ENCODE measurements around the gene CERCAM.

CERCAM gene, protein sequence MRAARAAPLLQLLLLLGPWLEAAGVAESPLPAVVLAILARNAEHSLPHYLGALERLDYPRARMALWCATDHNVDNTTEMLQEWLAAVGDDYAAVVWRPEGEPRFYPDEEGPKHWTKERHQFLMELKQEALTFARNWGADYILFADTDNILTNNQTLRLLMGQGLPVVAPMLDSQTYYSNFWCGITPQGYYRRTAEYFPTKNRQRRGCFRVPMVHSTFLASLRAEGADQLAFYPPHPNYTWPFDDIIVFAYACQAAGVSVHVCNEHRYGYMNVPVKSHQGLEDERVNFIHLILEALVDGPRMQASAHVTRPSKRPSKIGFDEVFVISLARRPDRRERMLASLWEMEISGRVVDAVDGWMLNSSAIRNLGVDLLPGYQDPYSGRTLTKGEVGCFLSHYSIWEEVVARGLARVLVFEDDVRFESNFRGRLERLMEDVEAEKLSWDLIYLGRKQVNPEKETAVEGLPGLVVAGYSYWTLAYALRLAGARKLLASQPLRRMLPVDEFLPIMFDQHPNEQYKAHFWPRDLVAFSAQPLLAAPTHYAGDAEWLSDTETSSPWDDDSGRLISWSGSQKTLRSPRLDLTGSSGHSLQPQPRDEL

DNA sequence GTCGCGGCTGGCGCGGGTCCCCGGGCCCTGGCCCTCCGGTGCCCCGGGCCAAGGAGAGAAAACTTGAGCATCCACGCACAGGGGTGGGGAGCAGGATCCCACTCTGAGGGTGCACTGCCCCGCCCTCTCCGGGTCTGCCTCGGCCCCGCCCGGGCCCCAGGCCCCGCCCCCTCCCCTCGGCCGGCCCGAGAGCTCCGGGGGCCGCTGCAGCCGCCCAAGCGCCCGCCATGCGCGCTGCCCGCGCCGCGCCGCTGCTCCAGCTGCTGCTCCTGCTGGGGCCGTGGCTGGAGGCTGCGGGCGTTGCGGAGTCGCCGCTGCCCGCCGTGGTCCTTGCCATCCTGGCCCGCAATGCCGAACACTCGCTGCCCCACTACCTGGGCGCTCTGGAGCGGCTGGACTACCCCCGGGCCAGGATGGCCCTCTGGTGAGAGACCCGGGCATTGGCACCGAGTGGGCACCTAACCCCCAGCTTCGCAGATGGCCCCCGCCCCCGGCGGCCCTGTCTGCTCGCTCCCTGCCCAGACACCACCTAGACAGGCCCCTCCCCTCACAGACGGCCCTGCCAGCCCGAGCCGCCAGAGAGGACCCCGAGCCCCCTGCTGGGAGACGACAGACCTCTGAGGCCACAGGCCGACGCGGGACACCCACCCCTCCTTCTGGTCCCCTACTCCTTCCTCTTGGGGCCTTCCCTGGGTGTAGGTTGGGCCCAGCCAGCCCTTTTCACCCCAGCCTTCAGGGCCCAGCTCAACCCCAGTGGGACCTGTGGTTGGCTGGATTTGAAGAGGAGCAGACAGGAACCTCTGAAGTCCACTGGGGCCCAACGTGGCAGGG, at the start of gene CERCAM:
CERCAM (plus strand) TSS at position 207 of the 831 bp plus-strand sequence; CDS start at position 228, 21 bp downstream.
- DNase-seq (ENCODE audit: low spot score) (no peak), FAIRE-seq (no peak)

DNA sequence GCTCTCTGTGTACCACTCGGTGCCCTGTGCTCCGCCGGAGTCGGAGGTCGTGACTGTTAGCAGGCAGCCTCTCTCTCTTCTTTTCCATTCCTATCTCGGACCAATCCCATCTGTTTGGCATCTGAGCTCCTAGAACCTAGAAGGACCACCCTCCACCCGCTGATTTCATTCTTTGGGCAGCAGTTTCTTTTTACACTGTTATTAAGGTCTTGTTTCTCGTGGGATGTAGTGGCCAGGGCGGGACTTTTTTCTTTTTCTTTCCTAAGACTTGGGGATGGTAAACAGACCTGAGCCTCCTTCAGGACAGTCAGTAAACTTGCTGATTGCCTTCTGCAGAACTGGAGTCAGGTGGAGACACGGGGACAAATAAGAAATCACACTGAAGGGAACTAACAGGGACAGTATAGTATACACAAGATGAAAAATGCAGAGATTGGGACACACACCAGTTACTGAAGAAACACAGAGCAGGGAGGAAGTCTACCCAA, 49.0 kb upstream of the CERCAM start:
- FAIRE-seq, result no peak
- DNase-seq (ENCODE audit: low spot score), result no peak

DNA sequence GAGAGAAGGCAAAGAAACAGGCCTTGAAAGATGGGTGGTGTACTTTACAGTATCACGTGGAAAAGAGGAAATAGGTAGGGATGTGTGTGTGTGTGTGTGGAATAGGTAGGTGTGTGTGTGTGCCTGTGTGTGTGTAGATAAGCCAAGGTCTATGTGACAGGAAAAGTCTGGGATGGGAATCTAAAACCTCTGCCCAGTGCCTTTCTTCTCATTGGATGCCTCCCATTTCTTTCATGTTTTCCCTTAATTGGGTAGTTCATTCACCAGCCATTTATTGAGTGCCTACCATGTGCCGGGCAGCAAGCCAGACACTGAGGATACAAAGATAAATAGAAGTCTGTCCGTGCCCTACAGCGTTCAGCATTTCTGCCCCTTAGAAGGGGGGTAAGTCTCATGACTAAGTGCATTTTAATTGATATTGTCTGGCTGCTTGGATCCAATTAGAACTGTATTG, 48.4 kb upstream of the CERCAM start:
- no peak for FAIRE-seq
- DNase-seq (ENCODE audit: low spot score), result no peak

DNA sequence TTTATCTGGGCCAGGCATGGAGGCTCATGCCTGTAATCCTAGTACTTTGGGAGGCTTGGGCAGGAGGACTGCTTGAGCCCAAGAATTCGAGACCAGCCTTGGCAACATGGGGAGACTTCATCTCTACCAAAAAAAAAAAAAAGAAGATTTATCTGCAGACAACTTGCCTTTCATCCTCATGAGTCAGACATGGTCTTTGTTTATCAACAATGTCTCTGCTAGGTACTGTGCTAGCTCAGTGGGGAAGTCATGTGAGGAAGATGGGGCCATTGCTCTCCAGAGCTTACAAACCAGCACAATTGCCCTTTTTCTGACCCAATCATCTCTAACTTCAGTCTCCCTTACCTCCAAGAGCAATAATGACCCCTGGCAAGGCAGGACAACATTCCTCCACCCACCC, 47.9 kb upstream of the CERCAM start:
- DNase-seq (ENCODE audit: low spot score), result no peak
- FAIRE-seq, result no peak

DNA sequence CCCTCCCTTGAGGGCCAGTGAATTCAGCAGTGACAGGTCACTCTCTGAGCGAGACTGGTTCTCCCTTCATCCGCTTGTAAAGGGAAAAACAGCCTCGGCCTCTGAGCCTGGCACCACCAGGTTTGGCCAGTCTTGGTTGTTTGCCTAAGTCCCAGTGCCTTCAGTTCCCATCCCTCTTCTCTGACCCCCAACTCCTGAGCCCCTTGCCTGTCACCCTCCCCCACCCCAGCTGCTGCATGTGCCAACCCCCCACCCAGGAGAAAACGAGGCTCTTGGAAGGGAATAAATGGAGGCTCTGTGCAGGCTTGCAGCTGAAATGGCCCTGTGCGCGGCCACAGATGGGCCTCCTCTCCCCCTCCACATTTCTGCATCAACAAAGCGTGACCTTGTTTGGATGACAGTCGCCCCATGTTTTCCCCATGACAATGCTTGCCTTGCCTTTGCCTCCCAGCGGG, 46.4 kb upstream of the CERCAM start:
- FAIRE-seq (no peak), DNase-seq (ENCODE audit: low spot score) (no peak)

DNA sequence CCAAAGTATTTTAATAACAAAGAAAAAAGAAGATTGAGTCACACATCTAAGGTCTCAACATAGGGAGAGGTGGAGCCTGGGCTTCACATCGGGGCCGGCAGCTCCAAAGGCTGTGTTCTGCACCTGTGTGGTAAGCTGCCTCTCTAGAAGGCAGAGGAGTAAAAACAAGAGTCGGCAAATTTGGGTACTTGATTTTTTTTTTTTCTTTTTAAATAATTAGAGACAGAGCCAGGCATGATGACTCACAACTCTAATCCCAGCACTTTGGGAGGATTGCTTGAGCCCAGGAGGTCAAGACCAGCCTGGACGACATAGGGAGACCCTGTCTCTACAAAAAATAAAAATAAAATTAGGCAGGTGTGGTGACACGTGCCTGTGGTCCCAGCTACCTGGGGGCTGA, 44.8 kb upstream of the CERCAM start:
- no peak for DNase-seq (ENCODE audit: low spot score)
- no peak for FAIRE-seq

DNA sequence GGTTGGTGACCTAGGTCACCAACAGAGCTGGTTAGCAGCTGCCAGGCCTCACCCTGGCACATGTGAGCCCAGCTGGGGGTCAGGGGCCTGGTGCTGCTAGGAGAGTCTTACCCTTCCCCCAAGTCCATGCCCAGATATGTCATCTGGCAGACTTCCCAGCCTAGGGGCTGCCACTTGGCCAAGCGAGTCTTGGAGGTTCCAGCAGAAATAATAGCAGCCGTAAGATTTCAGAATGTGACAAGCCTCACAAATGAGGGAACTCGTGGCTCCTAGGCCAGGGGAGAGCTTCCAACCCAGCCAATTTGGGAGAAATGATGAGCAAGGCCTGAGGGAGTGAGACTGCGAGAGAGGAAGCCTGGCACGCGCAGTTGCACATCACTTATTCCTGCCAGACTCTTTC, 38.4 kb upstream of the CERCAM start:
- FAIRE-seq (no peak), DNase-seq (ENCODE audit: low spot score) (no peak)

DNA sequence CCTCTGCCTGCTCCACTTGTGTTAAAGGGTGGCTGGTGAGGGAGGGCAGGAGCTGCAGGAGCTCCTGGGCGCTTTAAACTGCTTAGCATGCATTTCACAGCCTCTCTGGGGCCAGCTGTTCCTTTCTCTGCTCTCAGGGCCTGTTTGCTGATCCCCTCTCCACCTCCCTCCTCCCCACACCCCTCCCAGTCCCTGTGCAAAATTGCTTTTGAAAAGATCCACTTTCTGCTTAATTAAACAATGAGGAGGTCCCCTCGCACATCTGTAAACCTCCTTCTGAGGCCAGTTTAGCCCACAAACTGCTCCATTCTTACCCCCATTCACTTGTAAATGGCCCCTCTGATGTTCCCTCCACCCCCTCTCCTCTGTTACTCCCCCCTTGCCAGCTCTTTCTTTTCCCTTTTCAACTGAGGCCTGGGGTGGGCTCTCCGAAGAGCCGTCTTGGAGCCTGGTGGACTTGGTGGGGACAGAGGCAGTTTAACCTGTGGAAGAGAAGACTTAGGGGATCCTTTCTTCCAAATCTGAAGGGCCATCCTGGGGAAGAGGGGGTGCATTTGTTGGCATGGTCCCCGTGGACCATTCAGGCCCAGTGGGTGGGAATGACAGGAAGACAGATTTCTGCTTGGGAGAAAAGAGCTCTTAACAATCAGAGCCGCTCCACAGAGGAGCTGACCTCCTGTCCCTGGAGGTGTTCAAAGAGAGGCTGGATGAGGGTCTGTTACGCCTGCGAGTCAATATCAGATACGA, 37.5 kb upstream of the CERCAM start:
- DNase-seq (ENCODE audit: low spot score), result no peak
- no peak for FAIRE-seq

DNA sequence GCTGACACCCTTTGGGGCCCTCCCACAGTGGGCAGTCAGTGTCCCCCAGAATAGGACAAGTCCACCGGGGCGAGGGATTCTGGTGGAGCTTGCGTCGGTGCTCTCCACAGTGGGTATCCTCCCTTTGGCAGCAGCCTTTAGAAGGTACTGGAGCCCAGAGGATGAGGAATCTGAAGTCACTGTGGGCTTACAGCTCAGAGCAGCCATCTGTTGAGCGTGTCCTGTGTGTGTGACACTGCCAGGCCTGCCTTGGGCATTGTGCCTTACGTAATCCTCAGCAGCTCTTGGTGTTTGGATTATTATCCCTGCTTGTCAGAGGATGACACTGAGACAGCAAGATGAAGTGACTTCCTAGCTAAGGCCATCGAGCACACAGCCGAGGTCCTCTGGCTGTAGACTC, 36.9 kb upstream of the CERCAM start:
- FAIRE-seq (no peak), DNase-seq (ENCODE audit: low spot score) (no peak)

DNA sequence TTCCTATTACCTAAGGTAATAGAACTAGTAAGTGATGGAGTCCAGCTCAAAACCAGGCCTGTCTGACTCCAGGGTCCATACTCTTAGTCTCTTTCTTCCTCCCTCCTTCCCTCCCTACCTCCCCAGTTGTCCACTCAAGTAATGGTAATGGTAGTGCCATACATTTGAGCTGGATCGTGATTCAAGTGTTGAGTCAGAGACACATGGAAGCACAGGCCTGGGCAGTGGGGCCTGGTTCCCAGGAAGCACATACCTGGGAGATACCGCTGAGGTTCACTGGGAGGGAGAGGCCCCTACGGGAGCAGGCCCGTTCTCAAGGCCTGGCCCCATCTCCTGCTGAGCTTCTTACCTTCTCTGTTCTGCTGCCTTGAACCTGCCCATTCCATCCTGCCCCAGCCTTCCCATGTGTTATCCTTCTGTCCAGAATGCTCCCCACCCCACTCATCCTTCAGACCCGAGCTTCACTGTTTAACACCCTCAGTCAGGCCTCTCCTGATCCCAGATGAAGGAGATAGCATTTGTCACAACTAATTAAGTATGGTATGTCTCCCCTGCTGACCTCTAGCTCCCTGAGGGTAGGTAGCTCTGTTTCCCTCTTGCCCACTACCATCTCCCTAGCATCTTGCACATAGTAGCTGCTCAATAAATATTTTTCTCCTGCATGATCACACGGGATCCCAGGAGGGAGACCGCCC, 35.7 kb upstream of the CERCAM start:
- DNase-seq (ENCODE audit: low spot score), result no peak
- FAIRE-seq, result no peak

DNA sequence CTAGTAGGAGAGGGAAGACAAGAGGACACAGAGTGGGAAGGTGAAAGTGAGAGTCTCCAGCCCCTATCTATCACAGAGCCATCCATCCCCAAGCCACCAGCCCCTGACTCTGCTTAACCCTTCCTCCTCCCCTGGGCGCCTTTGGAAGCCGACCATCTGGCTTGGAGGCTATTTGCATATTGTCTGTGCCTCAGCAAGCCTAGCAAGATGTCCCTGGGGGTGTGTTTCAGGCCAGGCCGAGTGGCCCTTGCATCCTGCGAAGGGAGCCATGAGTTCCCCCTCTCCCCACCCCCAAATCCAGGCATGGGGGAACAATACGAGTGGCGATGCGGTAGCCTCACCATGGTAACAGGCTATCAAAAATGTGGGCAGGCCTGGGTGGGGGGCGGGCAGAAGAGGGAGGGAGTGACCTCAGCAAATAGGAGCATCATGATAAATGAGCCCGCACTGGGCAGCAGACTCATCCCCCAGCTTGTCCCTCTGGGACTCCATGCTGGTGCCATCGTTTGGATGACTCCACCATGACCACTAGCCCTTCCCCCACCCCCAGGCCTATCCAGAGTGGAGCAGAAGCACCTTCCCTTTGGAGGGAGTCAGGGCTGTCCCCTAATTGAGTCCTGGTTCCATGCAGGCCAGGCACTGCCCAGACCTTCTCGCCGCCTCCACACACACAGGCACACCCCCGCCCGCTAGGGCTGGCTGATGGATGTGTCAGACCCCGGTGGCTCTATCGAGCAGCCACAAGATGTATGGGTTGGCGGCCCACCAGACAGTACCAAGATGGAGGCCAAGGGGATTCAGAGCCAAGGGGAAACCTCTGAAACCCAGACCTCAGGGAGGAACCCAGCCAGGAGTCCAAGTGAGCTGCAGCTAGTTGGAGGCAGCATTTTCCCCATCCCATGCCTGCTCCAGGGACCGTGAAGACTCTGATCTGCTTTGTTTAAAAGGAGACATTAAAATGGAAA, 34.9 kb upstream of the CERCAM start:
- DNase-seq (ENCODE audit: low spot score), result no peak
- no peak for FAIRE-seq

DNA sequence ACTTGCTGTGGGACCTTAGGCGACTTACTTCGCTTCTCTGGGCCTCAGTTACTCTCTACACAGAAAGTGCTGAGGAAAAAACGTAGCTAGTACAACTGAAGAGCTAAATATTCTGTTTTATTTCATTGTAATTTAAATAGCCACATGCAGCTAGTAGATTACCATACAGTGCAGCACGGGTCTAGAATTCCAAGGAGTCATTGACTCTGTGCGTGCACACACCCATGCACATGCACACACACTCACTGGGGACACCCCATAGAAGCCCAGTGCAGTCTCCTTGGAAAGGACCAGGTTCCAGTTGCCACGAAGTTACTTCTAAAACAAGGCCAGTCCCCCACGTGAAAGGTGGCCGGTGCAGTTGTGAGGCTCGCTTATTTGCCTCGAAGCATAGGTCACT, 32.5 kb upstream of the CERCAM start:
- FAIRE-seq, result no peak
- DNase-seq (ENCODE audit: low spot score), result no peak

DNA sequence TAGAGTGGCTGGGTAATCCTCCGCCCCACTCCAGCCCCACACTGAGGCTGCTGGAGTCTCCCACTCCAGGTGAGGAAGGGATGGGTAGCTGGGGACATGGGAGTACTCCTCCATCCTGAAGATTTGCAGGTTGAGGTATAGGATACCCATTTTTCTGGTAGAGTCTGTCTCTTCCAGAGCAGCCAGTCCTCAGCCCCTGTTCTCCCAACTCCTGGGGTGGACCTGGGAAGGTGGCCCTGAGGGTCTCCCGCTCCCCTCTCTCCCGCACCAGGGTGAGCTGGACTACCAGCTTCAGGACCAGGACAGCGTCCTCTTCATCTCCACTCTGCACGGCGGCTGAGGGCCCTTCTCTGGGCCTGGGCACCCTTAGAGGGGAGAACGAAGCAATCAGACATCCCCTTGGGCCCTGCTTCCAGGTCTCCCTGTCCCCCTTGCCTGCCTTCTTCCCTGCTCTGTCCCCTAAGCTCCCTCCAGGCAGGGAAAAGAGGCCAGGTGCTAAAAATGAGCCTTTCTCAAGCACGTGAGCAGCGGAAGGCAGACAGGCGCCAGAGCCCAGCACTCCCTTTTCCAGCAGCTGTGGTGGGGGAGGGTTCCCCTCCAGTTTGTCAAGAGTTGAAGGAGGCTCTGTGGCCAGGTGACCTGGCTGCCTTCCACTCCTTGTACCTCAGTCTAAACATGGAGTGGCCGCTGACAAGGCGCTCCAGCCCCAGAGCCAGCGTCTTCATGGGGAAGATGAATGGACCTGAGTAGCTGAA, 31.1 kb upstream of the CERCAM start:
- DNase-seq (ENCODE audit: low spot score), result no peak
- FAIRE-seq, result no peak

DNA sequence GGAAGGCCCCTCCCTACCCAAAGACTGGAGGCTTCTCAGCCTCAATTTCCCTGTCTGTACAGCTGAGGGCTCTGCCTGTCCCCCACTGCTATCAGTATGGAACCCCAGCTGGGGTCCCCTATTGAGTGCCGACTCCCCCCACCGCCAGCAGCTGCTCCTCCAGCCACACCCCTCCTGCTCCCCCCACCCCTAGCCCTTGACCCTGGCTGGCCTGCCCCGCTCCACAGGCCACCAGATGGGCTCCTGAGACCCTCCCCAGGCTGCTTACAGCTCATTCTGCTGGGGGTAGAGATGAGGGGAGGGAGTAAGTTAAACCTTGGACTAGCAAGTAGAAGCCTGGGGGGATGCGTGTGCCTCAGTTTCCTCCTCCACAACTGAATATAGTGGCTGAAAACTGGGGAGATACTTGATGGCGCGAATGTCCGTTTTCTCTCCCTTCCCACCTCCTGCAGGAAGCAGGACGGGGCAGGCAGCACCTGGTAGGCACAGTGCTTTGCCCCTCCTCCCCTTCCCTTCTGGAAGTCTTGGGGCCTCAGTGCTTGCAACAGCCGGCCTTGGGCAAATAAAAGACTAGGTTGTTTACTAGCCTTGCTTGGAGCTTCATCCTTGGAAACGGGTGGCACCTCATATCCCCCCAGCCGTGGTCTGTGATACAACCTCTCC, 30.4 kb upstream of the CERCAM start:
- DNase-seq (ENCODE audit: low spot score) (no peak), FAIRE-seq (no peak)

DNA sequence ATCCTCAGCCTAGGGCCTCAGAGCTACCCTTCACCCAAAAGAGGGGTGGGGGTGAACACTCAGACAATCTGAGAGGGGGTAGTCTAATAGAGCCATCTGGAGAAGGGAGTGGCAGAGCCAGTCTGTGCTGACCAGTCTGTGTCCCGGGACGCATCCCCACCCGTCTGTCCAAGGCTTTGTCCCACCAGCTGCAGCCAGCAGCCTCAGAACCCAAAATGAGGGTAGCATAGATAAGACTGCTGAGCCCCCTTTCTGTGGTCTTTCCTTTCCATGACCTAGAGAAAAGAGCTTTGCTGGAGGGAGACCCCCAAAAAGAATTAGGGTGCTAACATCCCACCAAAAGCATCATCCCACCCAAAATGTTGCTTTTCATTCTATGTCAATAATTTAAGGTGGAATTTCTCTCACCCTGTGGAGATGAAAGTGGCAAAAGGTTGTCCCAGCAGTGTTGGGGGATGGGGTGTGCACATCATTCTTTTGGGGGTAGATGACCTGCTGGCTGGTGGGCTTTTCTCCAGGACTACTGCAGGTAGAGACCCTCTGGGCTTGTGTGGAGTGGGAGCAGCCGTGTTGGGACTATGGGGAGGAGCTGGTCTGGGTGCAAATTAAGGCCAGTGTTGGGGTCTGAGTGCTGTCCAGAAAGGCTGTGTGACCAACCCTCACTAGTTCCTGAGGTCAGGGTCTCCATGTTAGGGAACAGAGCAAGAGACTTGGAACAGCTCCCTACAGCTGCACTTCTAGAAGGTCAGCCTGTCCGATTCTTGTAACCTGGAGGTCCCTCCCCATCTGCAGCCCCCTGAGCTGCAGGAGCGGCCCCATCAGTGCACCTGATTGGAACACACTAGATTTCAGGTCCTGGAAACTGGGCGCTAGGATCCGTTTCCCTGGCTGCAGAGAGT, 29.6 kb upstream of the CERCAM start:
- DNase-seq (ENCODE audit: low spot score) (no peak), FAIRE-seq (no peak)

DNA sequence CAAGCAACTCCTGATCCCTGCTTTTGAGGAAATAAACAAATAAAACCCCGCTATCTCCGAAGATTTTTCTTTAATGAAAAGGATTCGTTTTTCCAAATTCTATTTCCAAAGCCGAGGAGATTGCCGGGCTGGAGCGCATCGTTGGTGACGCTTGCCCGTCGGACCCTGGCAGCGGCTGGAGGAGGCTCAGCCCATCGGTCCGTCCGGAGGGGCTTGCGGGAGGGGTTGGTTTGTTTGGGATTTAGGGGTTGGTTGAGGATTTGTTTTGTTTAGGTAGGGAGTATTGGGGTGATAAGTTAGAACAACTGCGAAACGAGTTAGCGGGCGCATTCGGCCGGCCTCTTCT, 28.7 kb upstream of the CERCAM start:
- no peak for FAIRE-seq
- DNase-seq (ENCODE audit: low spot score), result no peak
